T follicular helper cell (primary cell): Measurements from ENCODE around the gene RBM33.
"Not testable (repeated sequence)": the region's sequence is repeated elsewhere in the genome, so short reads cannot be mapped to it uniquely, and the experiment has no call there.

Experiments
- DNase-seq: peaks from one replicate; pipeline ENCODE4 v3.0.0-alpha.2; 2020; ENCODE audit warnings: low read depth

The RBM33 gene

DNA sequence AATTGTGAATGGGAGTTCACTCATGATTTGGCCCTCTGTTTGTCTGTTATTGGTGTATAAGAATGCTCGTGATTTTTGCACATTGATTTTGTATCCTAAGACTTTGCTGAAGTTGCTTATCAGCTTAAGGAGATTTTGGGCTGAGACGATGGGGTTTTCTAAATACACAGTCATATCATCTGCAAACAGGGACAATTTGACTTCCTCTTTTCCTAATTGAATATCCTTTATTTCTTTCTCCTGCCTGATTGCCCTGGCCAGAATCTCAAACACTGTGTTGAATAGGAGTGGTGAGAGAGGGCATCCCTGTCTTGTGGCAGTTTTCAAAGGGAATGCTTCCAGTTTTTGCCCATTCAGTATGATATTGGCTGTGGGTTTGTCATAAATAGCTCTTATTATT lies 43.8 kb downstream of the RBM33 start:
- not testable (repeated sequence) for DNase-seq

DNA sequence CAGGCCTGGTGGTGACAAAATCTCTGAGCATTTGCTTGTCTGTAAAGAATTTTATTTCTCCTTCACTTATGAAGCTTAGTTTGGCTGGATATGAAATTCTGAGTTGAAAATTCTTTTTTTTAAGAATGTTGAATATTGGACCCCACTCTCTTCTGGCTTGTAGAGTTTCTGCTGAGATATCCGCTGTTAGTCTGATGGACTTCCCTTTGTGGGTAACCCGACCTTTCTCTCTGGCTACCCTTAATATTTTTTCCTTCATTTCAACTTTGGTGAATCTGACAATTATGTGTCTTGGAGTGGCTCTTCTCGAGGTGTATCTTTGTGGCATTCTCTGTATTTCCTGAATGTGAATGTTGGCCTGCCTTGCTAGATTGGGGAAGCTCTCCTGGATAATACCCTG lies 46.2 kb downstream of the RBM33 start:
- DNase-seq = not testable (repeated sequence)

DNA sequence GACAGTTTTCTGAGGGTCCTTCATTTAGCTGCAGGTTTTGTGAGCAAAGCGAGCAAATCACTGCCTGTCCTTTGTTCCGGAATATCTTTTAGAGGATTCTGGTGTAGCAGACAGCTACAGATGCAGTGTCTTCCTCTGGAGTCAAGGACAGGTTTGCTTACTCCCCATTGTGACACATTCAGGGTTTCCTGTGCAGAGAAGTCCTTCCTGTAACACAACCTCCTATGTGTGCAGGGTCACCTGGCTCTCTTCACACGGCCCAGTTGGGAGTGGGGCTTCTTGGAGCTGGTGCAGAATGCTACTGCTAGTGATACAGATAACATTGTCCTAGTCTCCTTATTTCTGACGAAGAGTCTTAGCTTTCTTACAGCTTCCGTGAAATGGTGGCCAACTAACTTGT lies 47.9 kb downstream of the RBM33 start:
- no peak for DNase-seq

DNA sequence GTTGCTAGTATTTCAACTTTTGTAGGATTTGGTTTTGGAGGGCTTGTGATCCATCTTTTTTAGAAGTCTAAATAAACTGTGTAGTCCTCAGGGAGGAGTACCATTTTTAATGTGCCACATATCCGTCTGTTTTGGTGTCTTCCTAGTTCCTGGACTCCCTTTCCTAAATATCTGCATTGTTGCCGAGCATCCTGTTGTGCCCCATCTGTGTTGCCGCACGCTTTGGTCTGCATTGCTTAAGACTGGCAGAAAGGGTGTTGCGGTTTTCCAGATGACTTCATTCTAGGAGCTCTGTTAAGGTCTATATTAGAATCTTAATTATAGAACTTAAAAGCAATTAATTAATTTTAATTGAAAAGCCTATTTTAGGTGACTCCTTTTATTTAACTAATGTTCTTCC lies 49.4 kb downstream of the RBM33 start:
- no peak for DNase-seq

DNA sequence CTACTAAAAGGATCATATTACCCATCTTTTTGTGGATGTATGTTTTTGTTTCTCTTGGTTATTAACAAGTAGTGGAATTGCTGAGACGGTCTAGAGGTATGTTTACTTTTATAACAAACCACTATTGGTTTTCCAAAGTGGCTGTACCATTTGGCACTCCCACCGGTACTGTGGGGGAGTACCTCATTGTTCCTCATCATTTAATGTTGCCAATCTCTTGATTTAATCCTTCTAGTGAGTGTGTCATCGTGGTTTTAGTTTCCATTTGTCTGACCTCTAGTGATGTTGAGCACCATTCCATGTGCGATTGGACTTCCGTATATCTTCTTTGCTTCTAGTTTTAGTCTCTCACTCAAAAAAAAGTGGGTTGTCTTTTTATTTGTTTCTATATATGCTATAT lies 50.4 kb downstream of the RBM33 start:
- DNase-seq = no peak

DNA sequence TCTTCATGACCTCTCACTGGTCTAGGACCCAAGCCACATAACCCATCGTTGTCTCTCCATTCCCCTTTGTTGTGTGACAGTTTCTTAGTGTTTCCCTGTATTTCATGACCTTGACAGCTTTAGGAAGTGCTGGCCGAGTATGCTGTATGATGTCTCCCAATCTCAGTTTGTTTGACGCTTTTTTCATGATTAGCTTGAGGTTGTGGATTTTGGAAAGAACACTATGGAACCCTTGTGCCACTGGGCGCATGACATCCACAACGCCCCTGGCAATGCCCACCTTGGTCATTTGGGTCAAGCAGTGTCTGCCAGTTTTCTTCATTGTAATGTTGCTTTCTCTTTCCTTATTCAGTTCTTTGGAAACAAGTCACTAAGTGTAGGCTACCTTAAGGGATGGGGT lies 52.3 kb downstream of the RBM33 start:
- DNase-seq = no peak

DNA sequence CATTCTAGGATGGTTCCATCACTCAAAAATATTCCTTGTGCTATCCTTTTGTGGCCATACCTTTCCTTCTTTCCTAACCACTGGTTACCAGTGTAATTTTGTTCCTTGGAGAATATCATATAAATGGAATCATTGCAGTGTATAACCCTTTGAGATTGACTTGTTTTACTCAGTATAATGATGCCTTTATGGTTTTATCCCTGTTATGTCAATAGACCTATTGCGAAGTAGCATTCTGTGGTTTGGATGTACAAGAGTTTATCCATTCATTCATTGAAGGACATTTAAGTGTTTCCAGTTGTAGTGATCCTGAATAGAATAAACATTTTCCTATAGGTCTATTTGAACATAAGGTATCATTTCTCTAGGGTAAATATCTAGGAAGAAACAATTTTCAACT lies 54.2 kb downstream of the RBM33 start:
- DNase-seq = no peak

DNA sequence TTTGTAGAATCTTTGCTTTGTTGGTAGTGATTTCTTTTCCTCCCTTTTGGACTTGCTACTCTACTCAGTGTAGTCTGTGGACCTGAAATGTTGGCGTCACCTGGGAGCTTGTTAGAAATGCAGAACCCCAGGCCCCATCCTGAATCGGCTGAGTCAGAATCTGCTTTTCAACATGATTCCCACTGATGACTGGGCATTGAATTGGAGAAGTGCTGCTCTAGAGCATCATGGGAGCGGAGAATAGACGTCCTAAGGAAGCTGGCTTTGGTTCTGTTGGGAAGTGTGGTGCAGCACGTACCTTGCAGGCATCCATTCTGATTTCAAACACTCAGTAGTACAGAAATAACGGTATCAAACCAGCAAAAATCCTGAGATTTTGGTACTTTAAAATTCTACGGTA lies 54.7 kb downstream of the RBM33 start:
- no peak for DNase-seq

DNA sequence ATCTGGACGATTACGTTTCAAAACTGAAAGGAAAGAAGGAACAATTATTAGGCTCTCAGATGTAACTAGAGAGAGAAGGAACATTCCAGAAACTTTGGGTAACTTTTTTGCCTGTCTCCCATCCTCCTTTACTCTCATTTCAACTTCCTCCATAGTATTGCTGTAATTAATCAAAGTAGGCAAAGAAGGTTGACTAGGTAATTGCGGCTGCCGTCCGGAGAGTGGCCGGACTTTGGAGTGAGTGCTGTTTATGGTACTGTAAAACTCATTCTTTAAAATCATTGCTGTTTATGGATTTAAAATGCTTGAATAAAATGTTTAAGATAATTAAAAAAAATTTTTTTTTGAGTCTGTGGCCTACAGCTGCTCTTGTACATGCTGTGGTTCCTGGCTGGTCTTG lies 56.4 kb downstream of the RBM33 start:
- DNase-seq = no peak

DNA sequence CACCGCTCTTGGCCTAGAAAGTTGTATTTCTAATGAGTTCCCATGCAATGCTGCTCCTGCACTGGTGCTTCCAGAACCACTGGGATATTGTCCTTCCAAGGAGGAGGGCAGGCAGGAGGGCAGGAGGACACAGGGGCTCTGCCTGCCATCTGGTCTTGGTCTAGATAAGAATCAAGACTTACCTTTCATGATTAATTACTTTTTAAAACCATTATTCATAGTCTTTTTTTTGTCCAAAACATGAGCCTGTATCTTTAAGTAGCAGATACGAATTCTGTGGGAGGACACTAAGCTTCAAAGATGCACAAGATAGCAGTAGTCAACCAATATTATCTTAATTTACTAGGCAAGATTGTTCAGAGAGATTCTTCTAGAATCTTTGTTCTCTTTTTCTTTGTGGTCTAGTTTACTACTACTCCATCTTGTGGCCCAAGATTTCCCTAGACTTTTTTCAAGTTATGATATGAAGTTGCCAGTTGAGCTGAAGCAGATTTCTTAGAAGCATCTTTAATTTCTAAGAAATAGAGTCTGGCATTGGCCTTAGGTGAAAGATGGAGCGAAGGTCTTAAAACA lies 57.6 kb downstream of the RBM33 start:
- no peak for DNase-seq

DNA sequence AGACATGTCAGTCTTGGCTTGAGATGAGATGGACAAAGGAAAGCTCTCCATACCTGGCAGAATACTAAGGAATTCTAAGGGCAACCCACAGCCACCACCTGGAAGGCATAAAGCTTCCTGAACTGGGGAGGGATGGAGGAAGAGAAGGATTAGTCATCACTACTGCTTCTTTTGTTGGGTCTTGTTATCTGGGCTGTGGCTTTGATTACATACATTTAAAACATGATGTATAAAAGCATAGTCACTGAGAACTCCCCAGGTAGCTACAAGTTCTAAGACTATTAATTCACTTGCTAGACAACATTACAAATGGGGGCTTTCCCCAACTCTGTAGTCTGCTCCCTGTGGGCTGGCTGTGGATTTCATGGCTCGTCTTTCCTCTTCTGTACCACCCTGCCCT lies 58.2 kb downstream of the RBM33 start:
- no peak for DNase-seq

DNA sequence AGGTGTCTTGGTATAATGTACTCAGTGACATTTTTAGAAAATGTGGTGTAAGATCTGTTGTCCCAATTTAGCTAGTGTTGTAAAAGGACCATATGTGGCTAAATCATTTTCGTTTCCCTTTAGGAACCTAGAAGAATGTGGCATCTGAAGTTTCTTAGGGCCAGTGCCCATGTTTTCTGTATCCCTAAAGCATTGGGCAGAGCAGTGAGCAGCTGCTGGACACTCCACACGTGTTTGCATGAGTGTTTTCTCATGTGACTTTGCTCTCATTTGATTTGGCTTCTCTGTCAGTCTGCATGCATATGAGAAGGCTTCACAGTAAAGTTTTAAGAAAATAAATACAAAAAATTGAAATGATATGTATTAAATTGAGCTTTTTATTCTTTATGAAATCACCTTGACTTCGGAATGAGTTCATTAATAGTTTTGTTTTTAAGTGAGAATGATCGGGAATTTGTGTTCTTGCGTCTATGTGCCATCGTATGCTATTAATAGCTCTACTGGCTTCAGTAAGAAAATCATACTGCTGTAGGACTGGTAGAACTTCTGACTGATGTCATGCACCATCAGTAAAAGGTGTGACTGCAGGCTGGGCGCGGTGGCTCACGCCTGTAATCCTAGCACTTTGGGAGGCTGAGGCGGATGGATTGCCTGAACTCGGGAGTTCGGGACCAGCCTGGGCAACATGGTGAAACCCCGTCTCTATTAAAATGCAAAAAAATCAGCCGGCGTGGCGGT lies 61.3 kb downstream of the RBM33 start:
- no peak for DNase-seq

DNA sequence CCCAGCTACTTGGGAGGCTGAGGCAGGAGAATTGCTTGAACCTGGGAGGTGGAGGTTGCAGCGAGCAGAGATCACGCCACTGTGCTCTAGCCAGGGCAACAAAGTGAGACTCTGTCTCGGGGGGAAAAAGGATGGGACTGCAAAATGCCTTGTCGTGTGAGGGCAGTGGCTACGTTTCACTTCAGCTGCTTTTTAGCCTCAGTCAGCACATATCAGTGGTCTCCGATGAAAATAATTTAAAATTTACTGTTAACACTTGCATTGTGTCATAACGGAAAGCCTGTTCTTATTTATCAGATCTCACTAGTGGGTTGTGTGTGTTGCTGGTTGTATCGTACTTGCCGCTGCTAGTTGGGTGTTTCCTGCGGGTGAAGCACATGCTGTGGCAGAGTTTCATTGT lies 61.9 kb downstream of the RBM33 start:
- DNase-seq = no peak

DNA sequence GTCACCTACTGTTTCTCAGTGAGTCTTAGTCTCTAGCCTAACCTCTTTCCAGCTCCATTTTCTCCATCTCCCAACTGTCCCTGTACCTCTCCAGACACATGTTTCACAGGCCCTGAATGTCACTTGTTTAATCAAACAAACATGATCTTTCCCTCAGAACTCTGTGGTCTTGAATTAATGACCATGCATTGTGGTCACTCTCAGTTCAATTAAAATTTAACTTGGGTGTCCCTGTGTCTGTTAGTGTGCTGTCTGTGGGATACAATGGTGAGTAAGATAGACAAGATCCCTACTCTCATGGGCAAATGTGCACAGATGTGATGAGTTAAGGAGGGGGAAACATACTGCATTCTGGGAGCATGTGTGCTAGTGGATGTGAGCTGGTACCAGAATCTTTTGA lies 65.0 kb downstream of the RBM33 start:
- no peak for DNase-seq

DNA sequence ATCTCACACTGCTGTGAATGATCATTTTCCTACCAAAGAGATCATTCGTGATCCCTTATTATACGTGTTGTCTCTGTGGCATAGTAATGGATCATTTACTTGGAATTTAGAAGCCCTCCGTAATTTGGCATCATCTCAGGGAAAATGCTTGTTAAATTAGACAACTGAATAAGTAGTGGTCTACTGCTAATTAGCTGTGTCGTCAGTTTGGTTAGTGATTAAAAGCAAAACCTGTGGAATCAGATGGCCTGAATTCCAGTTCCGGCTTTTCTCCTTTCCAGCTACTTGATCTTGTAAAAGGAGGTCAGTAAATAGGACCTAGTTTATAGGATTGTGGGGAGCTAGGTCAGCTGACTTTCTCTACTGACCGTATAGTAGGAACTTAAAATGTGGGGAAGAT lies 65.6 kb downstream of the RBM33 start:
- DNase-seq = no peak

DNA sequence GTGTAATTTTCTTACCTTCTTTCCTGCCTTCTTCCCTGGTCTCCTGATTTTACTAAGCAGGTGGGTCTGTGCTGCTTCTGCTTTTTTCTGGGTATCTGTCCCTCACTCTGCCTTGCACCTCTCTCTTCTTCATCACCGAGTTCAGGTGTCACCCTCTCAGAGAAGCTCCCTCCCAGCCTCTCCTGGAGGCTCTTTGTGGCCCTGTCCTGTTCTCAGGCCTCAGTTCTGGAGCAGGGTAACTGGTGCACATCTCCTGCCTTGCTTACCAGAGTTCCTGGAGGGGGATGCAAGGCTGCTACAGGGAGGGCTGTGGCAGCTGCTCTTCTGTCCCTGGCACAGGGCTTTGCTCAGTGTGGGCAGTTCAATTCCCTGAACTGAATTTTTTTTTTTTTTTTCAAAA lies 66.1 kb downstream of the RBM33 start:
- DNase-seq = no peak

DNA sequence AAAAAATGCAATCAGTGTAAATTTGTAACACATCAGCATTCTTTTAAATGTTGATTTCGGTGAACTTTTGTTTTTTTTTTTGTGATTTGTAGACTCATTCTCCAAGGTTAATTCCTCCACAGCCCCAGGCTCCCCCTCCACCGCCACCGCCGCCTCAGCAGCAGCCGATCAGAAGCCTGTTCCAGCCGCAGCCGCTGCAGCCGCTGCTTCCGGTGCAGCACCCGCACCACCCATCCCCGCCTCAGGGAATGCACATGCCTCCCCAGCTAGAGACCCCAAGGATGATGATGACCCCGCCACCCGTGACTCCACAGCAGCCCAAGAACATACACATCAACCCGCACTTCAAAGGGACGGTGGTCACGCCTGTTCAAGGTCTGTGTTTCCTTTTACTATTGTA lies 66.6 kb downstream of the RBM33 start:
- DNase-seq = no peak

DNA sequence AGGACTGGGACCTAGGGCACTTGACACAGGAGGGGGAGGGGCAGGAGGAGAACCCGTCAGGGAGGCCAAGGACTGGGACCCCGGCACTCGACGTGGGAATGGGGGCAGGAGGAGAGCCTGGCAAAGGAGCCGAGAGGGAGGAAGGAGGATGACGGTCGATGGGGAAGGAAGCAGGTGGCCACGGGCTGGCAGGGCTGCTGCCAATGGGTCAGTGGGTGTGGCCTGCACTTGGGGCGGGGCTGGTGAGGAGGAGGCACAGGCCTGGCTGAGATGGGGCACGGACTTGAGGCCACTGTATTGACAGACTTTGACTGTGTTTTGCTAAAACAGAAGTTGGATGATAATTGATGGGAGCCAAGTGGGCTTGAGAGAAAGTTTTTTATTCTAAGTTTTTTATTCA lies 68.9 kb downstream of the RBM33 start:
- DNase-seq = no peak

DNA sequence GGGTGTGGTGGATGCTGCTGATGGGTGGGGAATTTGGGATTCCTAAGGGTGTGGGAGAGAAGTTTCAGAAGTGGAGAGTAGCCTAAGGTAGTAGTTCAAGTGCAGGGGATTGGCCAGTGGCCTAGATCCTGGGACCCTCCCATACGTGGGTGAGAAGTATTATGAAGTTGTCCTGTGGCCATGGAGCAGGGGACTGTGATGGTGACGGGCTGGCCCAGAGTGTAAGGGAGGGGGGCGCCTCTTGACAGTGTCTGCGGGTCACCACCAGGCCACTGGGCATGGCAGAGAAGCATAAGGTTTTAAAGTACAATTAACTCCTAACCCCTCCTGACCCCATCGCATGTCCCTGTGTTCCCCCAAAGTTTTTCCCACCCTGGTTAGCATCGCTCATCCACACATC lies 70.2 kb downstream of the RBM33 start:
- no peak for DNase-seq

DNA sequence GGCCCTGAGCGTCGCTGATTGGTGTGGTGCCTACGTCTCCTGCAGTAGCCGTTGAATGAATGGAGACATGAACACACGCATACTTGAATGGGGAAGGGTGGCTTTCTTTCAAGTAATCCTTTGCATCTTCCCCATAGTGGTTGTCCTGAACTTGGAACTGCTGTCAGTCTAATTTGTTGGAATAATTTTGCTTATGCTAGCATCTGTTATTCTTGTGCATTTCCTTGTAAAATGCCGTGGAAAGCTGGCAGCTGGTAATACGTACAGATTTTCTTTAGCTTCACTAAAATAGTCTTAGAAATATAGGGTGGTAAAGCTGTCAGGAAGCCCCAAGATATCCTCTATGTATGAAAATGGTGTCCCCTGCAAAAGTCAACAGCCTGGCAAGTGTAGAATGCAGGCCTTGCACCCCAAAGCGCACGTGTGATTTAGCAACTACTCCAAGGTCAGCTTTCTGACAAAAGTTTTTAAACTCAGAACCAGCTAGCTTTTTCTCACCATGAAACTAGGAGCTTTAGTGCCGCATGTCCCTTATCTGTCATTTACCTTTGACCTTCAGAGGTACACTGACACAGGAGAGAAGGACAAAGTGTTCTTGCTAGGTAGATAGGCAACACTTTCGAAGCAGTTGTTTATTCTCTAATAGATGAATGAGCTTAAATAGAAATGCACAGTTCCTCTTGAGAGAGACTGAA lies 70.8 kb downstream of the RBM33 start:
- no peak for DNase-seq

DNA sequence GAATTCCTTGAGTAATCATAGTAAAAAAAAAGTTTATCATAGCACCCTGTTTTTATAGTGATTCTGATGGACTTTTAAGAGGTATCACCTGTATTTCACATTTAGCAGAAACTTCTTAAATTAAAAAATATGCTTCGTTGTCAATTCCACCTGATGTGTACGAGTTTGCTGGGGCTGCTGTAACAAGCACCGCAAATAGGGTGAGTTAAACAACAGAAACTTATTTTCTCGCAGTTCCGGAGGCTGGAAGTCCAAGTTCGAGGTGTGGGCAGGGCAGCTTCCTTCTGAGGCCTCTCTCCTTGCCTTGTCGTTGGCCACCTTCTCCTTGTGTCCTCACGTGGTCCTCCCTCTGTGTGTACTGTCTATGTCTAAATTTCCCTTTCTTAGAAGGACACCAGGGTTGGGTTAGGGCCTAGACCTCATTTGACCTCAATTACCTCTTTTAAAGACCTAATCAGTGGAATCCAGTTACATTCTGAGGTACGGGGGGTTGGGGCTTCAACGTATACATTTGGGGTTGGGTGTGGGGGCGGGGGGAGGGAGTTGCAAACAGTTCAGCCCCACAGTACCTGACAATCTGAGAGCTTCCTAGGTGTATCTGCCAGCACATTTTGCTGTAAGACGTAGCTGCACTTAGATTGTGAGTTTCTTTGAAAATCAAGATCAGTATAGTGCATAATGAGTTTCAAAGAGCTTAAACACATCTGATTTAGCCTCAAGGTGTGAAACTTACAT lies 72.7 kb downstream of the RBM33 start:
- DNase-seq = no peak

DNA sequence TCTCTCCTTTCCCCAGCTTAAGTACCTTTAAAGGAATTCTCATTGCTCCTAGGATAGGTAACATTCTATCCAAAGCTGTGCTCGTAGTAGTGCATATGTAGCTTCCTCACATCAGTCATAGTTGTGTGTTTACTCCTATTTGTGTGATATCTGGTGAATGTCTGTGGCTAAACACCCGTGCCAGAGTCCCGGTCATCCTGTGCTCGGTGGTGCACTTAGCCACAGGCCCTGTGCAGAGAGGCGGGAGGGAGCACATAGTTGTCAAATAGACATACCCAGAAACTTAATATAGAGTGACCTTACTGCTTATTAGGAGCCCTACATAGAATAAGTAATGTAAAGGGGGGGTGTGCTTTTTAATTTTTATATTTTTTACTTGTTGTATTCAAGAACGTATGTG lies 76.6 kb downstream of the RBM33 start:
- no peak for DNase-seq

DNA sequence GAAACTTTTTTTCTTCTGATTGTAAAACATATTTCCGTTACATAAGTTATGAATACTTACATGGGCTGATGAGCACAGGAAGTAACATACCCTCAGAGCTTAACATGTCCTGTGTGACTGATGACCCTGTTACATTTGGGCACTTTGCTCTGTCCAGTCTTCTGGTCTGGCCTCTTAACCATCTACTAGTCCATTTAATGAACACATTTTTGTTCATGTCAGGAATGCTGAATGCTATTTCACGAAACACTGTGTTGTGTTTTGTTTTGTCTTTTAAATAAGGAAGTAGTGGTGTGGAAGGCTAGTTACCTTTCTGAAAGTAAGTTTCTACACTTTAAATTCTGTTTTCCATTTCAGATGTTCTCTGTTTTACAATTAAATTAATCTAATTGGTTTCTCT lies 77.7 kb downstream of the RBM33 start:
- no peak for DNase-seq
